CD4-positive, alpha-beta T cell treated with Interleukin-6 for 4 hours (primary cell): Measurements from ENCODE around the gene INPP5K.

ENCODE experiments used
- DNase-seq: peaks from one replicate; pipeline ENCODE4 v3.0.0-alpha.2; 2020; ENCODE audit warnings: mixed read lengths

INPP5K gene

GRCh38 chr17:1504866-1505265 lies 11.5 kb downstream of the INPP5K start:
- DNase-seq: no peak

- no peak for DNase-seq
Observed at GRCh38 chr17:1503699-1504098, 12.7 kb downstream of the INPP5K start.

GRCh38 chr17:1498869-1499268 lies 17.5 kb downstream of the INPP5K start:
- no peak for DNase-seq

DNA sequence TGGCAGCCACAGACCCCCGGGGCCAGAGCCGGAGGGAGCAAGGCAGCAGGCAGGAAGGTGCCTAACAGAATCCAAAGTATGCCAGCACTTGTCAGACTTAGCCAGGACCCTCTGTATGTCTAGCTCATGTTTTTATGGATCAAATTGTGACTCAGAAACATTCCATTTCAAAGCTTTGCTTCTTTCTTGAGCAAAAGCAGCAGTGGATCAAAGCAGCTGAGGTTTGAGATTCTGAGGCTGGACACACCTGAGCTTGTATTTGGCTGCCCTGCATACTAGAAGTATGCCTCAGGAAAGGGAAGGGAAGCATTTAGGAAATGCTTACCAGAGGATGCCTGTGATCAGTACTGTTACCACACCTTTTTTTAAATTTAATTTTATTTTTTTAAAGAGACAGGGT lies 18.2 kb downstream of the INPP5K start:
- DNase-seq: no peak

- no peak for DNase-seq
Observed at GRCh38 chr17:1497831-1498230, 18.6 kb downstream of the INPP5K start.

GRCh38 chr17:1496869-1497268 lies 19.5 kb downstream of the INPP5K start:
- DNase-seq: no peak

DNA sequence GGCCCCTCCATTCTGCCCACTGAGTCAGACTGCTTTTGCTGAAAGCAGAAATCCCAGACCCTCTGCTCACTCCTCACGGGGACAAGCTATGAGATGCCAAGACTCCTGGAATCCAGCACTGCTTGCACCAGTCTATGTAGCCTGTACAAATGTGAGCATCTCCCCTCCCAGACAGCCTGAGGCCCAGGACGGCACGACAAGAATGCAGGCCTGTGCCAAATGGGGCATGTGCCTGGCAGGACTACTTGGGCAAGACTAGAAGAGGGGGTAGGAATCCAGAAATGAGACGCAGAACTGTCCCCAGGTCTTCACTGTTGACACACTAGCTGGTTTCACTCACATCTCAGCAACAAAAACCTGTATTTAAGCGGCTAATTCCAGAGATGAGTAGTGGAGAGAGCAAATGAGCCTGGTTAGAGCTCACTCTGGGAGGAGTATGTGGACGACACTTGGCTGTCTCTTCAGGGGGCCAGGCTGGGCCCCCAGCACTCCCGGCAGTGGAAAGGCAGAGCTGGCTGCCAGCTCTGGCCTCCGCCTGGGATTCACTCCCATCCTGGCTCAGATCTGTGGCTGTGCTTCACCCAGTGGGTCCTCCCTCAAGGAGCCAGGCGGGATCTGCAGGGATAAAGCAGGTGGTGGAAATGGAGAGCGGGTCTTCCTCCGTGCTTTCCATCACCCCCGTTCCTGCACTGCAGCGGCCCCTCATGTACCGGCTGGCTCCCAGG lies 21.0 kb downstream of the INPP5K start:
- DNase-seq: no peak

DNA sequence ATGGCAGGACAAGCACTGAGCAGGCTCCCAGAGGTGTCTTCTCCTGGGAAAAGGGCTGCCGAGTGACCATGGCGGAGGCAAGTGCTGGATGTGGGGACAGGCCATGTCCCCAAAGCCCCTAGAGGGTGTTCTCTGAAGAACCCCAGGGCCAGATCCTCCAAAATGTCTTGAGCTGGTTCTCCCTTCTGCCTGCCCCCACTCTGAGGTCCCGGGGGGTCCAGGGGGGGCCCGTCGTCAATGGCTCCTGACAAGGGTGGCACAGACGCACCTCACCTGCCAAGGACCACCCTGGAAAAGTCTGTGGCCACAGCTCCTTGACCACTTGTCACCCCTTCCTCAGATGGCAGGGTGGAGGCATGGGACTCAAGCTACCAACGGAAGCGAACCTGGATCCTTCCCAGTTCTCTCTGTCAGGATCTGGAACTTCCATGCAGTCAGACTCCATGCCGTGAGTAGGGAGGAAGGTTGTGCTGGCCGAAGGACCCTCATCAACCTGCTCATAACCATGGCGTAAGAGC lies 21.6 kb downstream of the INPP5K start:
- DNase-seq: no peak

DNA sequence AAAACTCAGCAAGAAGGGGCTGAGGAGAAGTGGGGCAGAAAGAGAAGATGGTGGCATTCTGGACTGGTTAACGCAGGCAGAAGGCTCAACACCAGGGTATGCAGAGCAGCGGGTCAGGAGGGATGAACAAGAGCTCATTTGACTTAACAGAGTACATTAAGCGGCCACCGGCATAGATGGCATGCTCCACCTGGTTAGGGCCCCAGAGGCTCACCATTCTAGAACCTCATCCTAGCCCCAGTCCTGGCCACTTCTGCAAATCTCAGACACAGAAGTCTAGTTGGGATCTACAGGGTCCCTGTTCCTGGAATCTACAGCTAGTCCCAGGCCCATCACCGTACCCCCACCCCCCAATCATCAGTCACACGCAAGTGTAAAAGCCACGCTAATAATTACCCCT lies 22.2 kb downstream of the INPP5K start:
- no peak for DNase-seq

DNA sequence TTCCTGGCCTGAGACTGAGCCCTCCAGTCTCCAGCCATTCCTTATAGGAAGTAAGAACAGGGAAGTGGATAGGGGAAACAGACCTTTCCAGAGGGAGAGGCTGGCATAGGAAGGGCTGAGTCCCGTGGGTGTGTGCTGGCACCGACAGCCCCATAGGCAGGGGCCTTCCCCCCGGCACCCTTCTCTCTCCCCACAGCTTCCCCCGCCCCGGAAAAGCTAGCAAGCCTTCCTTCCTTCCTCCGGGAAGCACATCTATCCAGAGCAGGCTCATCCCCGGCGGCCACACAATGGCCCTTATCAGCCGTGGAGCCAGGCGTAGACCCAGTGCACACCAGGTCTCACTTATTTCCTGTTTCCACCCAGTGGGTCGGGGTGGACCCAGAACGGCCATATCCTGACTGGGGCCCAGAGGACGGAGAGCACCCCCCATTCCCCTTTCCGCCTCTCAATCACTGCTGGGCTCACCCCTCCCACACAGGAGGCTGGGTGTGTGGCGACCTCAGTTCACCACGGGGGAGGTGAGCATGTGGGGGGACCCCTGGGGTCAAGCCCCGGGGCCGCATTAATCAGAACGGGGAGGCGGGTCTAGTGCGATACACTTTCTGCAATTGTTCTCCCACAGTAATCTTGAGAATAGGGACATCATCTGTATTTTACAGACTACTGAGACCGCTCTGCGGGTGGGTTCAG lies 23.0 kb downstream of the INPP5K start:
- DNase-seq: no peak

DNA sequence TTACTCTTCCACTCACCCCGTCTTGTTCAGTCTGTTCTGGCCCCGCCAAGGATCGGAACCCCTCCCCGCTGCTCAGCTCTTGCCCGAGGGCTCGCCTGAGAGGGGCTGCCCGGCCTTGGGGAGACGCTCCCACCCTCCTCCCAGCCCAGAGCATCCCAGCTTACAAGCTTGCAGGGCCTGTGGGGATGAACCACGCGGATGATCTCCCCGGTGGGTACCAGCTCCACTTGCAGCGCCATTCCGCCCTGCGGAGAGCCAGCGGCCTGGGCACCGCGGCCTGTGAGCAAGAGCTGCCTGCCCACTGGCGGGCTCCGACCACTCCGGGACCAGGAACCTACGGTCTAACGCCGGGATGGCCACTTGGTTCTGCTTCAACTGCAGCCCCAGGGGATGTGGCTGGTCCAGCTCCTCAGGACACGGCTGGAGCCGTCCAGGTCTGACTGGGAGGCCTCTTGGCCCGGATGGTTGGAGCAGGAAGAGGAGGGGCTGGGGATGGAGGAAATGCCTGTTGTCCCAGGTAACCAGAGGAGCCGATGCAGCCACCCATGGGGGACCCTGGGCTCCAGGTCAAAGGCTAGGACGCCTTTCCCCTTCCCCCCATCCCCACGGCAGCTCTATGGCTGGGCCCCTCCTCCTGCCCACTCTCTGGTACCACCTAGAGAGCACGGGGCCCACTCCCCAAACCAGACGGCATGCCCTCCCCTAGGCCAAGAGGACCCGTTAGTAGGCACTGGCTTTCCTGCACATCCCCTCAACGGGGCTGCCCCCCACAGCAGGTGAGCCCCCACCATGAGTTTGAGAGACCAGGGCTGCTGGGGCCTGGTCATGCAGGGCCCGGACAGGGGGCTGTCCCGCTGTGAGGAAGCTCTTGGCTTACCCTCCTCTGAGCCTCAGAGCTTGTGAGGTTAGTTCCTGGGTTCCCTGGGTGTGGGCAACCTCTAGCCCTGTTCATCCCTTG lies 23.9 kb downstream of the INPP5K start, which contains the start of gene MYO1C:
Gene MYO1C (minus strand): TSS at position 438 of the 958 bp plus-strand sequence. CDS start 199 bp downstream, at position 239.
- no peak for DNase-seq

- DNase-seq: peak; percentile 62
Observed at GRCh38 chr17:1491443-1492248, 24.8 kb downstream of the INPP5K start.

DNA sequence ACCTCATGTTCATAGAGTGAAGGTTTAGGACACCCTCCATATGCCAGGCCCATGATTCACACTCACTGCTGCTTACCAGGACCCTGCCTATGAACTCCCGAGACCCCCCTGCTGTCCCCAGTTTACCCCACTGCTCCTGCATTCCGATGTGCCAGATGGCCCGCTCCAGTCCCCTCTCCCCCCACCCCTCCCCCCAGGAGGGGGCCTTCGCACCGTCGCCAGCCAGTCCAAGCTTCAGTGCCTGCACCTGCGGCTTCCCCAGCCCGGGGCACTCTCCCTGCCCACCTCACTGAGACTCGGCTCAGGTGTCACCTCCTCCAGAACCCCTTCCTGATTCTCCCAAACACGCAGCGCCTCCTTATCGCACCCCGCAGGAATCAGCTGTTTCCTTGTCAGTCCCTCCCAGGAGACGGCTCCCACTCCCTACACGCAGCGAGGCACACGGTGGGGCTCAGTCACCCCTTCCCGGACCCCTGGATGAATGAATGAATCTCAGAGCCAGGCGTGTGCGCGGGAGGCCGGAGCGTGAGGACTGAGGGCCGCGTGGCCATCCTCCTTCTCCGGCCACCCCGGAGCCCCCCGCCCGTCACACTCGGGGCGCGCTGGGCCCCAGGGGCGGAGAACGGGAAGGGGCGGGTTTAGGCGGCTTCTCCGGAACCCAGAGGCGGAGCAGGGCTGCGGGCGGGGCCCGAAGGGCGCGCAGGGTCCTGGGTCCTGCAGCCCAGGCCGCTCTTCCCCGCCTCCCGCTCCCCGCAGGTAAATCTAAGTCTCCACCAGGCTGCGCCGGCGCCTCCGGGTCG lies 25.6 kb downstream of the INPP5K start:
- DNase-seq: peak; percentile 77

- DNase-seq: no peak
Observed at GRCh38 chr17:1488826-1489270, 27.6 kb downstream of the INPP5K start.

GRCh38 chr17:1487939-1488825 lies 28.2 kb downstream of the INPP5K start:
- peak; percentile 81 for DNase-seq

DNA sequence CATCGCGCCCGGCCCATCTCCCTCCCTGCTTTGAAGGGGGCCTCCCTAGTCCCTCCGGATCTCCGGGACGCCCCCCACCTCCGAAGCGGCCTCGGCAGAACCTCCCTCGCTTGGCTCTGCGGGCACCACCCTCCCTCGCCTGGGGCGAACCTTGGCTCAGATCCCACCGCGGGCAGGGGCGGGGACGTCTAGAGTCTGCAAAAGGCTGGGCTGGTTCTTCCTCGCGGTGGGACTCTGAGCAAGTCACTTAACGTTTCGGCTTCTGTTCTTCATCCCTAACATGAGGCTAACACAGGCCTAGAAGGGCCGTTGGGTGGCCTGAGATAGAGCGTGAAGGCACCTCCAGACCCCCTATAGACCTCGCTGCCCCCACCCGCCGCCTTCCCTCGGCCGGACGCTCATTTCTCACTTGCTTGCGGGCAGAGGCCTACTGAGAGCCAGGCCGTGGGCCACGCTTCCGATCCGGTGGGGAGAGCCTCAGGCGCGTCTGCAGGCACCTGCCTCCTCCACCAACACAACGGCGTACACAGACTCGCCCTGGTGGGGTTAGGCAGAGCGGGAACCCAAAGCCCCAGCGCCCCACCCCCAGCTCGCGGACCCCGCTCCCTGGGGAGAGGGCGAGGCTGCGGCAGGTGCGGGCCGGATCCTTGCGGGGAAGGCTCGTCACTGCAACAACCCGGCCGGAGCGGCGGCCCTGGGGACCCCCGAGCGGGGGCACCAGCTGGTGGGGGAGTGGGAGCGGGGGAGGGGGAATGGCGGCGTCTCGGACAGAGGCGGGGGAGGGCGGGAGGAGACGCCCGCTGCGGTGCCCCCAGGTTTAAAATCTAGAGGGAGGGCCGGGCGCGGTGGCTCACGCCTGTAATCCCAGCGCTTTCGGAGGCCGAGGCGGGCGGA lies 29.4 kb downstream of the INPP5K start:
- peak; percentile 87 for DNase-seq

DNA sequence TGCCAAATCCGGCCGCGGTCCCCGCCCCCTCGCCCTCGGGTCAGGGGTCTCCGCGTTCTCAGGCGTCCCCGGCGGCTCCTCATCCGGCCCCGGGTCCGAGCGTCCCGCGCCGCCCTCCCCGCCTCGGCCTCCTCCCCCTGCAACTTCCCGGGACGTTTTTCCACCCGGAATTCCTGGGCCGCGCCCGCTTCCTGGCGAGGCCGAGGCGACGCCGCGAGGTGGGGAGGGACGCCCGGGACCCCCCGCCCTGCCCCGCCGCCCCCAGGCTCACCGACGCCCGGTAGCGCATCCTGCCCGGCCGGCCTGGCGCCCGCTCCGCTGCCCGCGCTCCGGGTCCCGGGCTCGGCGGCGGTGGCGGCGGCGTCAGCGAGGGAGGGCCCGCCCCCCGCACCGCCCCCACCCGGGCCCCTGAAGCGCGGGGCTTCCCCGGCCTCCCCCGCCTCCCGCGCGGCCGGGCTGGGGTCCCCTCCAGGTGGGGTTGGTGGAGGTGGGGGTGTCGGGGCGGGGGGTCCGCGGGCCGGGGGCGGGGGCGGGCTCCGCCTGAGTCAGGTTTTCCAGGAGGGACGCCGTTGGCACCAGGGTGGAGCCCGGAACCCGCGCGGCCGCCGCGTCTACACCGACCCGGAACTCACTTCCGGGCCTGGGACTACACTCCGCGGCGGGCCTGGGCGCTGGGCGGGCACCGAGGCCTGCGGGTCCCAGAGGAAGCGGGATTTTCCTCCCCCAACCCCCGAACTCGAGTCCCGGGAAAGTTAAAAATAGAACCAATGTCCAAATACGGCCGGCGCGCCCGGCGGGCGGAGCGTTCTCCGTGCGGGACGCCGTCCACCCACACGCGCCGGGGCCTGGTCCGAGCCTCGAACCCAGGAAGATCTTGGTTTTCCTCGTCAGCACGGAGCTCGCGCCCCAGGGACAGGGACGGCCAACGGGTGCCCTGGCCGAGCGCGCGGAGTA lies 30.7 kb downstream of the INPP5K start:
- DNase-seq: peak; percentile 66
